Fibroblast of lung (primary cell): Measurements from ENCODE around the gene PVR. TPM values are rescaled to one million over a fixed set of nuclear protein-coding genes. Genes with fewer than 3 reads are reported as not detected.

Source experiments
- DNase-seq, 2 donors: peaks; one replicate each; pipeline versions ENCODE4 v3.0.0 to v3.0.0-alpha.2; 2010; ENCODE audit warnings: low read depth in 2 of 2
- H2AFZ ChIP-seq: 2 replicates; pipeline ENCODE4 v1.5.1; 2012; ENCODE audit warnings: low read length, control low read depth, inconsistent platforms
- H3K27ac ChIP-seq: 2 replicates; pipeline ENCODE4 v1.5.1; 2011; ENCODE audit warnings: low read length, control low read depth; ENCODE audit not compliant: insufficient read depth
- H3K27me3 ChIP-seq: 2 replicates; pipeline ENCODE4 v1.5.1; 2011; ENCODE audit warnings: mild to moderate bottlenecking, low read length; ENCODE audit not compliant: control insufficient read depth, insufficient read depth
- H3K36me3 ChIP-seq: 2 replicates; pipeline ENCODE4 v1.5.1; 2011; ENCODE audit warnings: low read length; ENCODE audit not compliant: control insufficient read depth, insufficient read depth
- H3K4me1 ChIP-seq: 2 replicates; pipeline ENCODE4 v1.5.1; 2011; ENCODE audit warnings: low read length; ENCODE audit not compliant: control insufficient read depth, insufficient read depth; ENCODE audit errors: extremely low read depth
- H3K4me2 ChIP-seq: 2 replicates; pipeline ENCODE4 v1.5.1; 2011; ENCODE audit warnings: low read length, control low read depth; ENCODE audit not compliant: insufficient read depth; ENCODE audit errors: extremely low read depth
- H3K4me3 ChIP-seq, 4 experiments: fragments of 200-600 bp in 1 of 4; sonication (generic) in 1 of 4; replicated peaks in 1 of 4; 2 replicates each; pipeline ENCODE4 v1.5.1; 2011 to 2016; ENCODE audit warnings: low read length in 4 of 4, low read depth in 3 of 4, mild to moderate bottlenecking in 3 of 4, control low read depth in 2 of 4, inconsistent platforms in 1 of 4, mixed read lengths in 1 of 4; ENCODE audit not compliant: insufficient read depth in 1 of 4; ENCODE audit errors: control extremely low read depth in 1 of 4
- H3K79me2 ChIP-seq: 2 replicates; pipeline ENCODE4 v1.5.1; 2012; ENCODE audit warnings: mild to moderate bottlenecking, low read length, inconsistent platforms; ENCODE audit not compliant: control insufficient read depth, insufficient read depth
- H3K9ac ChIP-seq: 2 replicates; pipeline ENCODE4 v1.5.1; 2011; ENCODE audit warnings: mild to moderate bottlenecking, low read length, control low read depth; ENCODE audit not compliant: insufficient read depth
- H3K9me3 ChIP-seq: 2 replicates; pipeline ENCODE4 v1.5.1; 2012; ENCODE audit warnings: low read depth, low read length; ENCODE audit not compliant: control insufficient read depth, insufficient read depth
- H4K20me1 ChIP-seq: 2 replicates; pipeline ENCODE4 v1.5.1; 2011; ENCODE audit warnings: low read length; ENCODE audit not compliant: control insufficient read depth, insufficient read depth; ENCODE audit errors: extremely low read depth
- EZH2 ChIP-seq: IDR thresholded peaks from 2 replicates; pipeline ENCODE4 v1.5.1; 2012; ENCODE audit warnings: low read length, control low read depth, mild to moderate bottlenecking; ENCODE audit errors: missing control alignments
- polyA plus RNA-seq, 2 donors: library from polyadenylated mRNA; depleted of rRNA in 1 of 2; stranded (reverse) in 1 of 2; unstranded in 1 of 2; fragments of >200 nt; gene quantifications; 2 replicates each; pipeline ENCODE4 v1.2.1, GENCODE V29; 2011 to 2012; ENCODE audit warnings: missing spikeins in 1 of 2
- total RNA-seq: library from RNA; depleted of rRNA; stranded (reverse); fragments of >200 nt; gene quantifications from 2 replicates; pipeline ENCODE4 v1.2.1, GENCODE V29; 2014
- TF ChIP-seq, protein P1 (sequence below), 2 donors: IDR thresholded peaks in 1 of 2; conservative IDR thresholded peaks in 1 of 2; 1 replicate in 1 of 2; 2 replicates in 1 of 2; pipeline ENCODE4 v1.5.1; 2011 to 2012; ENCODE audit warnings: low read length in 2 of 2, control low read depth in 1 of 2, inconsistent platforms in 1 of 2, low read depth in 1 of 2, mild to moderate bottlenecking in 1 of 2

PVR gene
- total and polyA plus RNA-seq, 2 donors (not counting 1 experiment from before 2014, with no cell fraction given), result 229 to 230 TPM

DNA sequence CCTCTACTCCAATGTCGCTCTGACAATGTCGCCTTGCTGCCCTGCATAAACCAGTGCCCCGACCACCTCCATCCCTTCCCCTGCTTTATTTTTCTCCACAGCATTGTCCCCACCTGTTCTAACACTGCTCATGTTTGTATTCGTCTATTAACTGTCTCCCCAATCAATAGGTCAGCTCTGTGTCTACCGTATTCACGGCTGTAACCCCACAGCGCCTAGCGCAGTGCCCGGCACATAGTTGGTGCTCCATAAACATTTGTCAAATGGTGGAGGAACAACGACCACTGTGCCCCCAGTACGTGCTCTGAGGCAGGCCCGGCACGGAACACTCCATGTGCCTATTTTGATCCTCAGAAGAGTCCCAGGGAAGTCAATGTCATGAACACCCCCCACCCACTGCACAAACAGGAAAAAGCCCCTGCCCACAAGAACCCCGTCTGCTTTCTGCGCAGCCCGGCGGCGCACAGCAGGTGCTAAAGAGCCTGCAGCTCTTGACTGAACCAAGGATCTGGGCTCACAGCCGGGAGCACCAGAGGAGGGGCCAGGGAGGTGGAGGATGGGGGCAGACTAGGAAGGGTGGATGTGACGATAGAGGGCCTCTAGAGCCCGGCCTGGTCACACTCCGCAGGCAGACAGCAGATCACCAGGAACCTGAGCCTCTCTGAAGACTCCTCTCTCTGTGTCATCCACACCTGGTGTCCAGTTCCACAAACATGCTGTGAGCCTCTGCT, 53.4 kb downstream of the PVR start:
- no peak for DNase-seq
- no peaks in the 10 kb centered on the region for H3K36me3 ChIP-seq

DNA sequence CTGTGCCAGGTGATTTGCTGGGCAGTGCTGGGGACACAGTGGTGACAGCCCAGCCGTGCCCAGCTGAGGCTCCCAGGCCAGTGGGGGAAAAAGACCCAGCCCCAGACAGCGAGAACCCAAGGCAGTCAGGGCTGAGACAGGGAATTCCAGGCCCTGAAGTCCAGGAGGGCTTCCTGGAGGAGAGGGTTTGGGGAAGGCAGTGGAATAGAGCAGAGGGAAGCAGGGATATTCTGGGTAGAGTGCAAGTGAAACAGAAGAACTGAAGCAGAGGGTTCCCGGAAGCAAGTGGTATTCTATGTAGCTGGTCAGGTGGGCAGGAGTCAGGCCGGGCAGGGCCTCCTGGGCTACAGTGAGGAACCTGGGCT, 53.9 kb downstream of the PVR start:
- no peaks in the 10 kb centered on the region for H3K36me3 ChIP-seq
- no peak overlapping the region for H3K27ac ChIP-seq
- no peak overlapping the region for H3K4me2 ChIP-seq
- H2AFZ ChIP-seq, result no peak overlapping the region
- H3K9me3 ChIP-seq, result no peaks in the 10 kb centered on the region
- no peaks in the 10 kb centered on the region for H3K27me3 ChIP-seq
- no peak for DNase-seq
- H4K20me1 ChIP-seq, result no peaks in the 10 kb centered on the region
- no peaks in the 10 kb centered on the region for H3K4me1 ChIP-seq
- no peak overlapping the region for H3K4me3 ChIP-seq
- H3K9ac ChIP-seq, result no peak overlapping the region
- no peaks in the 10 kb centered on the region for H3K79me2 ChIP-seq
- TF ChIP-seq EZH2, result no peak
- TF ChIP-seq, protein P1, sequence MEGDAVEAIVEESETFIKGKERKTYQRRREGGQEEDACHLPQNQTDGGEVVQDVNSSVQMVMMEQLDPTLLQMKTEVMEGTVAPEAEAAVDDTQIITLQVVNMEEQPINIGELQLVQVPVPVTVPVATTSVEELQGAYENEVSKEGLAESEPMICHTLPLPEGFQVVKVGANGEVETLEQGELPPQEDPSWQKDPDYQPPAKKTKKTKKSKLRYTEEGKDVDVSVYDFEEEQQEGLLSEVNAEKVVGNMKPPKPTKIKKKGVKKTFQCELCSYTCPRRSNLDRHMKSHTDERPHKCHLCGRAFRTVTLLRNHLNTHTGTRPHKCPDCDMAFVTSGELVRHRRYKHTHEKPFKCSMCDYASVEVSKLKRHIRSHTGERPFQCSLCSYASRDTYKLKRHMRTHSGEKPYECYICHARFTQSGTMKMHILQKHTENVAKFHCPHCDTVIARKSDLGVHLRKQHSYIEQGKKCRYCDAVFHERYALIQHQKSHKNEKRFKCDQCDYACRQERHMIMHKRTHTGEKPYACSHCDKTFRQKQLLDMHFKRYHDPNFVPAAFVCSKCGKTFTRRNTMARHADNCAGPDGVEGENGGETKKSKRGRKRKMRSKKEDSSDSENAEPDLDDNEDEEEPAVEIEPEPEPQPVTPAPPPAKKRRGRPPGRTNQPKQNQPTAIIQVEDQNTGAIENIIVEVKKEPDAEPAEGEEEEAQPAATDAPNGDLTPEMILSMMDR (conservative IDR thresholded peaks at IDR 0.05 in 1 of 2, IDR thresholded peaks at IDR 0.05 in 1 of 2; ENCODE audit: low read depth in 1 of 2, low read length in 2 of 2), result no peak

More for the DNA sequence above, 53.4 kb downstream of the PVR start:
- H3K4me3 ChIP-seq, result no peak overlapping the region
- no peaks in the 10 kb centered on the region for H3K27me3 ChIP-seq
- no peak overlapping the region for H3K27ac ChIP-seq
- no peak overlapping the region for H2AFZ ChIP-seq
- no peaks in the 10 kb centered on the region for H3K9me3 ChIP-seq
- H3K79me2 ChIP-seq, result no peaks in the 10 kb centered on the region
- peaks cover under 1% of the 10 kb centered on the region for H3K4me1 ChIP-seq
- H3K9ac ChIP-seq, result no peak overlapping the region
- TF ChIP-seq, protein P1 (conservative IDR thresholded peaks at IDR 0.05 in 1 of 2, IDR thresholded peaks at IDR 0.05 in 1 of 2; ENCODE audit: low read depth in 1 of 2, low read length in 2 of 2), result no peak
- no peak for TF ChIP-seq EZH2
- H4K20me1 ChIP-seq, result no peaks in the 10 kb centered on the region
- no peak overlapping the region for H3K4me2 ChIP-seq

DNA sequence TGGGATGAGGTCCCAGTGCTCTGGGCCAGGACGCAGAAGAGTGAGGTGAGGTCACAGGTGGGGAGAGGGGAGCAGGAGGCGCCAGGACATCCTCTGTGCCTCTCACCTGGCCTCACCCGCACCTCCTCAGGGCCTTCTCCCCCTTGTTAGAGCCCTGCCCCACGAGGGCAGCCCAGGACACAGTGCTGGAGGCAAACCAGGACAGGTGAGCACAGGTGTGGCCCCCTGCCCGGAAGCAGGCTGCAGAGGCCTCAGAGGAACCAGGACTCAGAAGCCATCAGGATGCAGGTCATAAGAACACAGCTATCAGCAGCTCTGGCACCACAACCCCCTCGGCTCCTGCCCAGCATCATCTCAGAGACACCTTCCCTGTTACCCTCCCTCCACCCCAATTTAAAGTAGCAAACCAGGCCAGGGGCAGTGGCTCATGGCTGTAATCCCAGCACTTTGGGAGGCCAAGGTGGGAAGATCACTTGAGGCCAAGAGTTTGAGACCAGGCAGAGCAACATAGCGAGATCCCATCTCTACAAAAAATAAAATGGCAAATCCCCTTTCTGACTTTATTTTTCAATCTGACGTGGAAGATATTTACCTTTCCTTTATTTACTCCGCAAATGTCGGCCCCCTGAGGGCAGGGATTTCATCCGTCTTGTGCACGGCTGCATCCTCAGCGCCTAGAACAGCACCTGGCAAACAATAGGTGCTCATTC, 54.9 kb downstream of the PVR start, which contains the start of gene CEACAM16:
TSS of gene CEACAM16 (plus strand) at position 660 of the 710 bp plus-strand sequence. CDS start 2,306 bp downstream, outside the sequence.
- Histone ChIP-seq H3K9me3 (no peaks in the 10 kb centered on the region), H3K36me3 (no peaks in the 10 kb centered on the region), H3K9ac (no peak within 1 kb of the TSS), H3K4me1 (no peaks in the 10 kb centered on the region), H4K20me1 (no peaks in the 10 kb centered on the region), H3K27me3 (no peaks in the 10 kb centered on the region), H3K4me2 (no peak within 1 kb of the TSS), H3K4me3 (no peak within 1 kb of the TSS), H3K27ac (no peak within 1 kb of the TSS), H3K79me2 (no peaks in the 10 kb centered on the region), H2AFZ (no peak within 1 kb of the TSS)
- no peak for TF ChIP-seq EZH2
- TF ChIP-seq, protein P1 (conservative IDR thresholded peaks at IDR 0.05 in 1 of 2, IDR thresholded peaks at IDR 0.05 in 1 of 2; ENCODE audit: low read depth in 1 of 2, low read length in 2 of 2), result no peak
- no peak for DNase-seq
